Measurements from ENCODE around the gene FAM149A.

Gene FAM149A

DNA sequence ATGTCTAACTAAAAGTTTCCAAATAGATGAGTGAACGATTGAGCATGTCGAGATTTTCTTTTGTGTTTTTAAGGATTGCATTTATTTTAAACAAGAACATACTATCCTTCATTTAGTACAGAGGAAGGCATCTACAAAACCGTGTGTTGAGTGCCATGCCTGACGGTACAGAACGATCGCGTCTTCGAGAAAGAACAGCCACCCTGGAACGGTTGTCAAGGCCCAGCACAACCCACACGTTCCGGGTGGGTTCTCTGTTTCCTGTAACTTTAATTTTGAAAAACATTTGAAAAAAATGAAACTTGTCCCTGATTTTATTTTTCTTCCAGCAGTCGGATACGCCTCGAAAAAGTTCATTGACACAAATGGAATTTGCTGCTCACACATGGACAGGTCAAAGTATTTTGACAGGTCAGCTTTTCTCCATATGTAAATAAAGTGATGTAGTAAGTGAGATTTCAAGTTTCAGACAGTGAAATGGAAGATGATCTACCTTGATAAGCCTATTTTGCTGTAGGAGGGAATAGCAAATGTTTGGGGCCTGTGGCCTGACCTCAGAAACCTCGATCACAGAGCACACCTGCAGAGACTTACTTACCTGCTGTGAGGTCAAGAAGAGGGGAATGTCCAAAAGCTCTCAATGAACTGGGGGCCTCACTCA lies 62.5 kb downstream of the FAM149A start:
- no peak for DNase-seq

DNA sequence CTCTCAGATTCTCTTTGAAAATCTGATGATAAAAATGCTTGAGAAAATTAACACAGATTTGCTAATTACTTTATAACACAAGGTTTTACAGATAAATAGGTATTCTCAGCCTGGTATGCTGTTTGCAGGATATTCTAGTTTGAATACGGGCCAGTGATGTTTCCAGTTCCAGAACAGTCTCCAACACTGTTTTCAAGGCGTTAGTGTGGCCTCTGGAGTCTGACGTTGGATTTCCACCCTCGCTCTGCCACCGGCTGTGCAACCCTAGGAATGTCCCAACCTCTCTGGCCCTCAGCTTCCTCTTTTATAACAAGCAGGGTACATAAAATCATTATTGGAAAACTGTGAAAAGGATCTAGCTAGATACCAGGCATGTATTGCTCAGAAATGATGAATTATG lies 63.1 kb downstream of the FAM149A start:
- no peak for DNase-seq

DNA sequence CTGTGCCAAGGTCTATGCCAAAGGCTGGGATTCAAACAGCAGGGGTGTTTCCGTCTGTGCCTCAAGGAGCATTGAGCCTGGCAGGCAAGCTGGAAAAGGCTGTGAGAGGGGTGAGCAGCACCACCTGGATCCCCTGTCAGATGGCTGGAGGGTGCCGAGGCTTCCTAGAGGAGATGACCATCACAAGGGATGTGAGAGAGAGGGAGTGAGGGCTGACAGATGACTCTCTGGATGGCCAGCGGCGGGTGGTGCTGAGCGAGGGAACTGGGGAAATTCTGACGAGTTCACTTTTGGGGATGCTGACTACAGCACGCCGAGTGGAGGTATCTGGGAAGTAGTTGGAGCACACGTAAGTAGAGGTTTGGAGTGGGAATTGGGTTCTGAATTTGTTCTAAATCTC lies 64.2 kb downstream of the FAM149A start:
- DNase-seq: no peak

DNA sequence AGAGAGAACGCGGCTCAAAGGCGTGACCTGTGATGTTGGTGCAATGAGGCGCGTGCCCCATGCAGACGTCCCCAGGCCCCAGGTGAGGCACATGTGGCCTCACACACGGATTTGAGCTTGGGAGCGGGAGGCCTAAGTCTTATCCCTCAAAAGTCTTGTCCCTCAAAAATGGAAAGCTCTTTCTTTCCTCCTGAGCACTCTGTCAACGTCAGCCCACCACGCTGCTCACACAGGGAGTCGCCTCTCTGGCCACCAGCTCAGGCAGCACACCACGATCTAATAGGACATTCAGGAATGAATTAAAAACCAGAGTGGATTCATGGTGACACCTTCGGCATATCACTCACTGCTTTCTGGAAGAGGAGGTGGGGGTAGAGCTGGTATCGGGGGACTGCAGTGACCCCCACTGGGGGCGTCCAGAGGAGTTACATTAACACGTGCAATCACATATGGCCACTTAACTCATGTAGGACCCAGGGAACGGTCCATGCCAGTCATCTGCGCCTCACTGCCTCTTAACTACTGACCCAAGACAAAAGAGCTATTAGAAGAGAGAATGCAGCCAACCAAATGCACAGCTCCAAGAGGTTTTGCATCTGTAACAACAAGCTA lies 64.9 kb downstream of the FAM149A start:
- no peak for DNase-seq

DNA sequence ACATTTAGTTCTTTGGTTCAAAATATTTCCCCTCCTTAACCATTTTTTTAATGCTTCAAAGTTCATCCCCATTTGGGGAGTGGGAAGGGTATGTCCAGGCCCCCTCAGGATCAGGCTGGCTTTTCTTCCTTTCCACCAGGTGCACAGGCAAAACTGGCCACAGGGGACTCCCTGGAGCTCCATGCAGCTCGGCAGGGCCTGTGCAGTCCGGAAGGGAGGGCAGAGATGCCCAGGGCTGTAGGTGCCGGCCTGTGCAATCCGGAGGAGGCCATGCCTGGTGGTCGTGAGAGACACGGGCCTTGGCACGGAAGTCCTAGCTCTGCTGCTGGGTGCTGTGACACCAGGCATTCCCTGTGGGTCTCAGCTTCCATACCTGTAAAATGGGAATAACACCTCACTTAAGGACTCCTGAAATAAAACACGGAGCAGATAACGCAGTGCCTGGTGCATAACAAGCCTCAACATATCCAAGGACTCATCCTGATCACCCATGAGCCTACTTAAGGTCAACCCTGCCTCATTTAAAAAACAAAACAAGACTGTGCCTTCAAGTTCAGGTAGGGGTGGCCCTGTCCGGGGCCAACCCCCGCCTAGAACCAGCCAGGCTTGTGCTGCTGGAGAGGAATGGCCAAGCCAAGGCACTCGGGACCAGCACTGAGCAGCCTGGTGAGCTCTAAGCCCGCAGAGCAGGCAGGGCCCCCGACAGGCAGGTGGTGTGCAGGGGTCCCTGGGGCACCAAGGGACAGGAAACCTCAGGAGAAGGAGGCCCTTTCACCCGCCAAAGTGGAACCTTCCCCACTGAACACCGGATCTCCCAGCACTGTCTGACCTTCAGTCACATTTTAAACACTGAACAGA lies 65.7 kb downstream of the FAM149A start:
- DNase-seq: no peak

DNA sequence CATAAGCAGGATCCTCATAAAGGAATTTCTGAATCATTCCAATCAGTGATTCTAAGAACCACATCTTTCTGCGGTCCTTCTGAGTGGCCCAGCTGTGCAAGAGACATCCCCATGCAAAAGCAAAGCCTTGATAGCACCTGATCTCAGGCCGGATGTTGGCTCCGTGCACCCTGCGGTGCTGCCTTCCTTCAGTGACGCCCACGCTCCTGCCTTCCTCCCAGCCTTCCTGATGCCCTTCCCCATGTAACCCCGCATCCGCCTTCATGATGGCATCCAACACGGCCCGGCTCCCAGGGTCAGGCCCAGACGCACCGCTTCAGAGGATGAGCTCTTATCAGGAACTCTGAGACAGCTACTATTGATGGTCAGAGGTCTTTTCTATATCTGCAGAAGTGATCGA lies 66.5 kb downstream of the FAM149A start:
- no peak for DNase-seq

DNA sequence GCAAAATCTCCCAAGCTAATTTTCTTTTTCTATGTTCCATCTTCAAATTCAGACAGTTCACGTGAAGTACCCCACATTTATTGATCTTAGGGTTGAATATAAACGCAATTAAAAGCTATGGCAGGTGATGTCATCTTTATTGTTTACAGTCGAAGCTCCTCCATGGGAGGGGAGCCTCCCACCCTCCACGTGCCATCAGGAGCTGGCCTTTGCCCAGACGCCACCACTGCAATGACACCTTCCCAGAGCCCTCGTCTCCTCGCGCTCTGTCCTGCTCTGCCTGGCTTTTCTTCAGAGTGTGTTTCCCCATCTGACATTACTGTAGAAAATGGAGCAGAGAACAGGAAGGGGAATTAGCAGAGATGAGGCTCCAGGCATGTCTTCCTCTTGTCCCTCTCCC lies 68.0 kb downstream of the FAM149A start:
- DNase-seq: no peak

DNA sequence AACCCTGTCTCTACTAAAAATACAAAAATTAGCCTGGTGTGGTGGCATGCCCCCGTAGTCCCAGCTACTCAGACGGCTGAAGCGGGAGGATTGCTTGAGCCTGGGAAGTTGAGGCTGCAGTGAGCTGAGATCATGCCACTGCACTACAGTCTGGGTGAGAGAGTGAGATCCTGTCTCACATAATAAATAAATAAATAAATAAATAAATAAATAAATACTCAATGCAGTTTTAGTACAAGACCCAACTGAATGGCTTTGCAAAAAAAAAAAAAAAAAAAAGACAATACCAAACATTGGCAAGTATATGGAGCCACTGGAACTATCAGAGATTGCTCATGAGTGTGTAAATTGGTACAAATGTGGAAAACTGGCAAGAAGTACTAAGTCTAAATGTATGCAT lies 83.6 kb downstream of the FAM149A start:
- DNase-seq: no peak

DNA sequence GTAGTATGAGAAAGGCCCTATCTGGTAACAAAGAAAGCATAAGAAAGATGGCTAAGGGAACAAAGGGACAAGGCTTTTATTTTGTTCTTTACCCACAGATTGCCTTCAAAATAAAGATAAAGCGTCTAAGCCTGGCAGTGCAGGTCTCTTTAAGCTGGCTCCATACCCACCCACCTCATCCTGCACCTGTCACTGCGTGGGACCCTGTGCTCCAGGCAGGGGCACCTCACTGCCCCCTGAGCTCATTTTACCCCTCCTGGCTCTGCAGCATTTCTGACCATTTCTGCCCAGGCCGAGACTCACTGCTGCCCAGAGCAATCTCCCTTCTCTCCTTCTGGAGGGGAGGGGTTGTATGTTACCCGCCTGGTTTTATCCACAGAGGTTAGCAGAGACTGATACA lies 85.2 kb downstream of the FAM149A start:
- DNase-seq: no peak

DNA sequence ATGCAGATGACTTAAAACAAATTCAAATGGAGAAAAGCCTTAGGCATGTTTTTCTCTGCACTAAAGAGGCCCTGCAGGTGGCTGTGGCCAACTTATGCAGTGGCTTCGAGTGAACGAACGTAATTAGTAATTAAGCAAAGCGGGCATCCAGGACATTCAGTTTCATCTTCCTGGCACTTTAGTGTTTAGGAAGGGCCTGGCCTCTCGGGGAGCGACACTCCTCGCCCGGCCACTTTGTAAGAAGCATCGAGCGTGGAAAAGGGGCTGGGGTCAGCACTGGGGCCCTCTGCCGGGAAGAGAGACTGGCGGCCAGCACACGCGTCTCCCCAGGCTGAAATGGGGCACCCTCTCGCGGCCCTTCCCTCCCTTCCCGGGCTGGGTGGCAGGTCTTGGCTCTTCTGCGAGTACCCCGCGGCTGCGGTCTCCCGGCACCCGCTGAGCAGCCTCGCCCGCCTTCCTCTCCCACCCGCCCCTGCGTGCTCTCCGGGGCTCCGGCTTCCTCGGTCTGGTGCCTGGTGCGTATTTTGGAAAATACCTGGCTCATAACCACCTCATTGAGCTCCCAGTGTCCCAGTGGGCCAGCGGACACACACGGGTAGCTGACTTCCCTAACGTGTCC lies 86.2 kb downstream of the FAM149A start:
- DNase-seq: no peak

DNA sequence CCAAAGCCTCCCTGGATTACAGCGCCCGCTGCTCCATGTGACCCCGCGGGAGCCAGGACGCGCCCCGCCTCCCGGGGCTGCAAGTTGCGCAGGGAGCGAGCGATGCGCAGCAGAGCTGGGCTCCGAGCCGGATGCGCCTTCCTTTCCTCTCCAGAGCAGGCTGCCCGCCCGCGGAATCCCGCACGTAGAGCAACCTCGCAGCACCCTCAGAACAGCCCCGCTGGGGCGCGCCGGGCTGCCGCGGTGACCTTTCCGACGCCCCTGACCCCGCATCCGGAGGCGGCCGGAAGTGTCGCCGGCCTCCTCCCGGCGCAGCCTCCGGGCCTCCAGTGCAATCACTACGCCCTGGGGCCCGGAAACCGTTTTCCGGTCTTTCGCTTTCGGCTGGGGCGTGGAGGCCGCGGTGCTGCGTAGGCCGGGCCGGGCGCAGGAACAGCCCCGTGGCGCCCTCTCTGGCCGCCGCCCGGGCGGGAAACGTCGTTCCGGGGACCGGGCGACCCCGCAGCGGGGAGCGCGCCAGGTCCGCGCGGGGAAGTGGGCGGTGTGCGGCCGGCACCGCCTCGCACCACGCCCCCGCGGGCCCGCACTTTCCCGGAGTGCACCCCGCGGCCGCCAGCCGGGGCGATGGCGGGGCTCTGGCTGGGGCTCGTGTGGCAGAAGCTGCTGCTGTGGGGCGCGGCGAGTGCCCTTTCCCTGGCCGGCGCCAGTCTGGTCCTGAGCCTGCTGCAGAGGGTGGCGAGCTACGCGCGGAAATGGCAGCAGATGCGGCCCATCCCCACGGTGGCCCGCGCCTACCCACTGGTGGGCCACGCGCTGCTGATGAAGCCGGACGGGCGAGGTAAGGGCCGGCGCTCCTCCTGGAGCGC lies 86.9 kb downstream of the FAM149A start, which contains the start of gene CYP4V2:
Gene CYP4V2 (plus strand): TSS at position 368 of the 866 bp plus-strand sequence. CDS start 257 bp downstream, at position 625.
- DNase-seq: peak; percentile 15

DNA sequence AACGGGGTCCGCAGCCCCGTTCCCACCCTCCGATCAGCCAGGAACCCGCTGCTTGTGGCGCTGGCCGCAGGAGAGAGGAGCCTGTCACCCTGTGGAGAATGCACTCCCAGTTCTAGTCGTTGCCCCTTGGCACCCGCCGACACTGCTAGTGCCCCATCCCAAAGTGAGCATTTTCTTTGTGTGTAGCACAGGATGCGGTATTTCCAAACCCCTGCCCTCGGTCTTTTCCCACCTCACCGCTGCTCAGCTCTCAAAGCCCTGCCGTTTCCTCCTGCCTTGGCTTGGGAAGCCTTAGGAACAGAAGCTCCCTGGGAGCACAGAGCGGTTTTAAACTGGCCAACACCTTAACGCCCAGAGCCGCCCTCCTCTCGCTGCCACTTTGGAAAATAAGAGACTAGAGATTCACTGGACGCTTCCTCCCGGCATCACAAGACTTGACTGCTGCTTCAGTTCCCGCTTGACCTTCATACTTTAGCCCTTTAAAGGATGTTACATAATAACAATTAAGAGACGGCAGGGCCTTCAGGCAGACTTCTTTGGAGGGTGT lies 87.6 kb downstream of the FAM149A start:
- peak; percentile 2 for DNase-seq

DNA sequence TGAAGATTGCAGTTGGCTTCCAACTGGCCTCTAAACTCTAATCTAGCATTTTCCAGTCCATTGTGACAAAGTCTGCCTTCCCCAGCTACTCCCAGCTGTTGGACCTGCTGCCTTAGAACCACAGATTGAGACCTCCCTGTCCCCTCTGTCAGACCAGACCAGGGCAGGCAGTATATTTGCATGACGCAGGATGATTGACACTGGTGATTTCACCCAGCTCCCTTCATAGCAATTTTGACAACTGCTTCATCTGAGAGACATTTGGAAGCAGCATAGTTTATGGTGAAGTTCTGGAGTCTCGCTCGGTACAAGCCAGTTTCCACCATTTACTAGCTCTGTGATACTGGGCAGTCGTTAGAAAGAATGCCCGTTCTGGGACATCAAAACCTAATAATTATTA lies 89.3 kb downstream of the FAM149A start:
- no peak for DNase-seq

DNA sequence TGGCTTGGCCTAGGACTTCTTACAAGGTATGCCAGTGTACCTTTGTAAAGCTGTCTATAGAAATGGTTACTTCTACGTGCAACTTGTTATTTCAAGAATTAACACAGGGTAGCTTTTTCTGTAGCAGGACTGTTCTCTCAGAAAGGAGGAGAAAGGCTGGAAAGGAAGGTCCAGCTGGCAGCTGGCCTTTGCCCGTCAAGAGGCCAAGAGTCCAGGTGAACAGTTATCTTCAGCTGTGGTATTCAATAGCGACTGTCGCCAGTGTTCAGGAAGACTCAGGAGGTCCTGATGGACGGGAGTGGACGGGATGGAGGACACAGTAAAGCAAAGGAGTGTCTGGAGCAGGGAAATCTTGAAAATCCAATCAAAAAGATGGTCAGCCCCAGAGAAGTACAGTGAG lies 91.6 kb downstream of the FAM149A start:
- DNase-seq: no peak

DNA sequence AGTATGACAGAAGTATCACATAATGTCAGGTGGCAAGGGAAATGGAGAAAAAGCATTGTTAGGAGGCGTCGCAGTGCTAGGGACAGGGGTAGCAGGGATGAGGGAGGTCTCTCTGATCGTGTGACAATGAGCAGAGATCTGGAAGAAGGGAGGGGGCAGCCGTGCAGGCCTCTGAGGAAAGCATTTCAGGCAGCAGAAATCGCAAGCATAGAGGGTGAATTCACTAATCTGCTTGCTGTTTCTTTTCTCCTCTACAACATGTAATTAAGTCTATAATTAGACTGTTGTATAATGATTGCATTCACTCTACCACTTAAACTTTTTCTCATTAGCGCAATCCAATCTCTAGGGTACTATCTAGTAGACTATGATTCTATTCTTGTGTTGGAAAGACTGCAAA lies 96.0 kb downstream of the FAM149A start:
- no peak for DNase-seq

DNA sequence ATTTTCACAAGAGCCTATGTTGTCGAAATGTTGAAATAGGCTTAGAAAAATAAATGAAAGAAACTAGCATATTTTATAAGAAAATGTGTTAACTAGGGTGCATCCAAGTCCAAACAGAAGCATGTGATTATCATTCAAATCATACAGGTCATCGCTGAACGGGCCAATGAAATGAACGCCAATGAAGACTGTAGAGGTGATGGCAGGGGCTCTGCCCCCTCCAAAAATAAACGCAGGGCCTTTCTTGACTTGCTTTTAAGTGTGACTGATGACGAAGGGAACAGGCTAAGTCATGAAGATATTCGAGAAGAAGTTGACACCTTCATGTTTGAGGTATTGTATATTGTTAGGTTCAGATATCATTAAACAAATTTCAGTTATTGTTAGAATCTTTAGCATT lies 96.5 kb downstream of the FAM149A start:
- no peak for DNase-seq

DNA sequence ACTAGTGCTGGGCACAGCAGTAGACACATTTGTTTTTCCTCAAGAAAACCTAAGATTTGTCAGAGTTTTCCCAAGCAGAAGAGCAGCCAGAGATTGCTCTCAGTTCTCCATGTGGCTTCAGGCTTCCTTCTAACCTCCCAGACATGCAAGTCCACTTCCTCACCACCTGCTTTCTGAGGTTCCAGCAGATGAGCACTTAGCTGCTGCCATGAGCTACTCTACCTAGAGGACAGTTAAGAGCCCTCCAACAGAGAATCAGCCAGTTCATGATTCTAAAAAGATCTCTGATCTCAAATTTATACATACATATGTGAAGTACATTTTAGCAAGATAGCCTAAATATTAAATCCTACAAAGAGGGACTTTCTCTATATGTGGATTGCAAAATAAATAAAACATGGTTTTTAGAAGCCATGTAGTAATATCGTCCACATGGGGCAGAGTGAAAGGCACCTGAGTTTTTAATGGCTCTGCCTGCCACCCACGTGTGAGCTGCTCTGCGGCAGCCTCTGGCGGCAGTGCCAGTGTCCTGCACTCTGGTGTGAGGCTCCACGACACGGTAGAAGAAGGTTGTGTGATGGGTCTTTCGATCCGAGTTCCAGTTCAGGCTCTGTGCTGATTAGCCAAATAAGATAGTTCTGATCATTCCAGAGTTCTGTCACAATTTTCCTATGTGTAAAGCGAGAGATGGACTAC lies 97.2 kb downstream of the FAM149A start:
- DNase-seq: no peak

DNA sequence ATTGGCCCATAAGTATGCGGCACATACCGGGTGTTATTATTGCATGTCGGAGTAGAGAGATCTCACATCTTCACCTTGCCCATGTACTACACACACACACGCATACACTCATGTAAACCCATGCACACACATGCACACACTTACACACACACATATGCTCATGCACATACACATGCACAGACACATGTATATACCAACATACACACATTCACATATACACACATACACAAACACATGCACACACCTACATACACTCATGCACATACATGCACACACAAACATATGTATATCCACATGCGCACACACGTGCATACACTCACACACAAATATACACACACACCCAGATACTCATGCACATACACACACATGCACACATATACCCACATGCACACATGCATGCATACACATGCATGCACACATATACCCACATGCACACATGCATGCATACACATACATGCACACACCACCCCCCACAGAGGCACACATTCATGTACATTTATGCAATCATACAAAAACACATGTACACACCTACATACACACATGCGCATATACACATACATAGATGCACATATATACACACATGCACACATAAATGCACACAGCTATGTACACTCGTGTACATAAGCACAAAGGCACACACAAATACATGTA lies 98.1 kb downstream of the FAM149A start:
- no peak for DNase-seq

DNA sequence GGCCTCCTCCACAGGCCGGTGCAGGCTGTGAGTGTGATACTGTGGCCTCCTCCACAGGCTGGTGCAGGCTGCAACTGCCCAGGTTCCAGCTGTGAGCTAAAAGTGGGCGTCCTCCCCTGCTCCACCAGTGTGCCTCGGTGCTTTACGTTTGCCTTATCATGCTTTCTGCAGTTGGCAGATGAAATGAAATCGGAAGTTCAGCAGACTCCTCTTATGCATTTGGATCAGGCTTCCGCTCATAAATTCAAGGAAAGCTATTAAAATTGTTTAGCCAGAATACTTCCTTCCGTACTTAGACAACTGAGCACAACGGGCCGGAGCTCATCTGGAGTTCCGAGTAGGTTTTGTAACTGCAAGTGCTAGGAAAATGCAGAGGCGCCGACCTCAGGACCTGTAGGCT lies 98.9 kb downstream of the FAM149A start:
- no peak for DNase-seq

DNA sequence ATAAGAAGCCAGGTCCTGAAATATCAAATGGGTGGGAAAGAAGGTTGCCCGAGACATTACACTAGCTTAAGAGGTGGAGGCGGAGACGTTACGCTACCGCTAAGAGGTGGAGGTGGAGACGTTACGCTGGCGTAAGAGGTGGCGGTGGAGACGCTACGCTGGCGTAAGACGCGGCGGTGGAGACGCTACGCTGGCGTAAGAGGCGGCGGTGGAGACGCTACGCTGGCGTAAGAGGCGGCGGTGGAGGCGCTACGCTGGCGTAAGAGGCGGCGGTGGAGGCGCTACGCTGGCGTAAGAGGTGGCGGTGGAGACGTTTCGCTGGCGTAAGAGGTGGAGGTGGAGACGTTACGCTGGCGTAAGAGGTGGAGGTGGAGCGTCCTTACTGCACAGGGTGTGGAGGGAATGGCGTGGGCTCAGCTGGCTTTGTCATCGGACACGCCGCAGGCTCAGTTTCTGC lies 99.6 kb downstream of the FAM149A start:
- no peak for DNase-seq

DNA sequence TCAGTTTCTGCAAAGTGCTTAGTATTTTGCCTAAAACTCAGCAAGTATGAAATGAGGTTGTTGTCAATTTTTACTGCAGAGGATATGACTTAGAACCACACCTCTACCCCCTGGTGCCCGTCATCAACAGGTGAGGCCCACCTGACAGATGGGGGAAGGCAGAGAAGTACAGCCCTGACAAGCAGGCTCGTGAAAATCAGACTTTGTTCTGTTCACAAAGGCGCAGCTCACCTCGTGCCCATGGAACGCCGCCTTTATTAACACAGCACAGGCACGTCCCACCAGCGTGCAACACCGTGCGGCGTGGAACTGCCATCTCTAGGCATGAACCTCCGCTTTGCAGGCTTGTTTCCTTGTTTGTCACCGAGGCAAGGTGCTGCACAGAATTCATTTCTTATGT lies 100.2 kb downstream of the FAM149A start:
- DNase-seq: no peak

All from DMS79 treated with DMSO at 0.1 percent for 48 hours (cell line).